ENCODE measurements around the gene WHRN. TPM values are rescaled to one million over a fixed set of nuclear protein-coding genes. Genes with fewer than 3 reads are reported as not detected.

Gene WHRN
- total RNA-seq, 2 donors from 2014 or later = 3.3 to 3.6 TPM

- Histone ChIP-seq H3K9ac (ENCODE audit: low read depth in 2 of 2, low read length in 2 of 2) (peak overlapping the region; percentile 16 to 46), H3K4me1 (peaks cover 19% of the 10 kb centered on the region), H3K27ac (peak overlapping the region; percentile 78), H3K27me3 (no peaks in the 10 kb centered on the region), H3K9me3 (no peaks in the 10 kb centered on the region), H3K4me3 (no peak overlapping the region), H3K36me3 (no peaks in the 10 kb centered on the region)
- TF ChIP-seq CTCF (IDR thresholded peaks at IDR 0.05) = no peak
- intact Hi-C loops (cut with DNase I) = no loop called here
- peak; percentile 83 for DNase-seq
Measured at GRCh38 chr9:114392749-114393112, 112.5 kb downstream of the WHRN start.

DNA sequence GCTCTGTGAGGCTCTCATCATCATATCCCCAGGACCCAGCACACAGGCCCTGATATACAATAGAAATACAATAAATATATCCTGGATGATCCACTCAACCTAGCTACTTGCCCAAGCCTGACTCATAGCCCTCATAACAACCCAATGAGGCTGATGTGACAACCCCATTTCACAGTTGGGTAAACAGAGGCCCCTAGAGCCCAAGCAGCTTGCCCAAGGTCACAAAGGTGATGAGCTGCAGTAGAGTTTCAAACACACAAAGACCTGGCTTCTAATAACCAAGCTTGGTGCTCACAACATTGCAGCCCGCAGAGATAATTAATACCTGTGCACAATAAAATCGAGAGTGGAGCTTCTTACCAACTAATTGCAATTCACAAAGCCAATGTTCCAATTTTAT lies 114.3 kb downstream of the WHRN start:
- no peak for DNase-seq
- Histone ChIP-seq H3K27me3 (no peaks in the 10 kb centered on the region), H3K27ac (no peak overlapping the region), H3K9ac (ENCODE audit: low read depth in 2 of 2, low read length in 2 of 2) (no peak overlapping the region), H3K4me3 (no peak overlapping the region), H3K4me1 (peaks cover 21% of the 10 kb centered on the region), H3K9me3 (no peaks in the 10 kb centered on the region), H3K36me3 (no peaks in the 10 kb centered on the region)
- TF ChIP-seq CTCF (IDR thresholded peaks at IDR 0.05) = no peak
- intact Hi-C loops (cut with DNase I) = no loop called here

DNA sequence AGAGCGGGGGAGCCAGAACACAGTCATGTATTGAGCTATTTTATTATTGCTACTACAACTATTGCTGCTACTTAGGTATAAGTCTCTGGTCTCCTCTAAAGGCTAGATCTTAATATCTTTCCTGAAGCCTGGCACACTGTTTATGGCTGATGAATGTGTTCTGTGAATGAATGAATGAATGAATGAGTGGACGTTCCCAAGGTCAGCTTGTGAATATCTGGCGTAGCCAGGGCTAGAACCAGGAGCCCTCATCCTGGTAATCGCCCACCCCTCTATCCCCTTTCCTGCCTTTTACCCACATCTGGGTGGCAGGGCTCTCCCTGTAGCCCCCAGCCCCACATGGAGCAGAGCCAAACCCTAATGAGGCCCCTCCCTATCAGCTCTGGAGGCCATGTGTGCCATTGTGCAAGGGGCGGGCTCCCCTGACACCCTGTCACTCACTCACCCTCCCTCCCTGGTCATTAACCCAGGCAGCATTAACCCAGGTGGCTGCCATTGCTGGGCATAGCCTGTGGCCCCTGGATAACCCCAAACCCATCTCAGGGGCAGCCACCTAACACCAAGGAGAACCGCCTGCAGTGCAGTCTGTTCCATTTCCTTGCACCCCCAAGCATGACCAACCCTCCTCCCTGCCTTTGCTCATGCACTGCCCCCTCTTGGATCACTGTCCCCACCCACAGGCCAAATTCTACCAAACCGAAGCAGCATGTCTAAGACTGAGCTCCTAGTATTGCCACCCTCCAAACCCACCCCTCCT lies 115.5 kb downstream of the WHRN start:
- H3K4me3 ChIP-seq = no peak overlapping the region
- H3K36me3 ChIP-seq = no peaks in the 10 kb centered on the region
- intact Hi-C loops (cut with DNase I) = no loop called here
- no peak for DNase-seq
- no peak overlapping the region for H3K27ac ChIP-seq
- H3K9me3 ChIP-seq = no peaks in the 10 kb centered on the region
- peaks cover 19% of the 10 kb centered on the region for H3K4me1 ChIP-seq
- no peak for TF ChIP-seq CTCF (IDR thresholded peaks at IDR 0.05)
- H3K9ac ChIP-seq (ENCODE audit: low read depth in 2 of 2, low read length in 2 of 2) = peak overlapping the region; percentile 27 to 88
- H3K27me3 ChIP-seq = no peaks in the 10 kb centered on the region

DNA sequence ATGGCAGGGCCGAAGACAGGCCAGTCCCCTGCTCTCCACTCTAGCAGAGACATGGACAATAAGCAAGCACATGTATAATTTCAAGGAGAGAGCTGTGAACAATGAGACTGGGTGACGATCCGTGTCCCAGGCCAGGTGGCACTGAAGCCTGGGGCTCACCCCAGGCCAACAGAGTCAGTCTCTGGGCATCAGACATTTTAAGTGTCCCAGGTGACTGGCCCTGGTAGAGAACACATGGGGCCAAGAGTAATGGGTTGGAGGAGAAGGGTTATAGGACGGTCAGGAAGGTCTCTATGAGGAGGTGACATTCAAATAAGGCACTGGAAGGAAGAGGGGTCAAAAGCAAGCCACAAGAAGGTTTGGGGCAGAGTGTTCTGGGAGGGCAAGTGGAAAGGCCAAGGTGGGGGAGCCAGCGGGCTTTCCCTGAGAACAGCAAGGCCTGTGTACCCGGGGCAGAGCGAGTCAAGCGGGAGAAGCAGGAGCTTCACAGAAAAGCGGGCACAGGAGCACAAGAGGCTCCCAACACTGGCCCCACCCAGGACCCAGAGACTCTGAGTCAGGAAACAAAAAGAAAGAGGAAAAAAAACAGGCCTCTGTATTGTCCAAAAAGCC lies 116.4 kb downstream of the WHRN start:
- intact Hi-C loops (cut with DNase I) = no loop called here
- Histone ChIP-seq H3K36me3 (no peaks in the 10 kb centered on the region), H3K27me3 (no peaks in the 10 kb centered on the region), H3K27ac (peak overlapping the region; percentile 90), H3K4me3 (no peak overlapping the region), H3K9me3 (no peaks in the 10 kb centered on the region), H3K9ac (ENCODE audit: low read depth in 2 of 2, low read length in 2 of 2) (peak overlapping the region; percentile 64 to 88), H3K4me1 (peaks cover 16% of the 10 kb centered on the region)
- DNase-seq = no peak
- TF ChIP-seq CTCF (IDR thresholded peaks at IDR 0.05) = no peak

GRCh38 chr9:114388357-114388682 lies 117.0 kb downstream of the WHRN start:
- Histone ChIP-seq H3K27ac (peak overlapping the region; percentile 90), H3K36me3 (no peaks in the 10 kb centered on the region), H3K4me3 (peak overlapping the region; percentile 49), H3K27me3 (no peaks in the 10 kb centered on the region), H3K4me1 (peaks cover 16% of the 10 kb centered on the region), H3K9me3 (no peaks in the 10 kb centered on the region), H3K9ac (ENCODE audit: low read depth in 2 of 2, low read length in 2 of 2) (peak overlapping the region; percentile 64 to 88)
- DNase-seq = no peak
- intact Hi-C loops (cut with DNase I) = no loop called here
- TF ChIP-seq CTCF (IDR thresholded peaks at IDR 0.05) = no peak

Measured in colonic mucosa (tissue), 4 donors.